Measurements from ENCODE around the gene THOC2. TPM values are rescaled to one million over a fixed set of nuclear protein-coding genes. Genes with fewer than 3 reads are reported as not detected.

THOC2 gene
- total RNA-seq, 4 donors from 2014 or later, result 18.2 to 51.6 (median 22.3) TPM

GRCh38 chrX:123696334-123696733, 36.5 kb downstream of the THOC2 start:
- Histone ChIP-seq H3K36me3 (no peaks in the 10 kb centered on the region), H3K27me3 (no peaks in the 10 kb centered on the region), H3K27ac (no peak overlapping the region), H3K4me3 (no peak overlapping the region), H3K4me1 (no peaks in the 10 kb centered on the region), H3K9me3 (no peaks in the 10 kb centered on the region)
- no peak for ATAC-seq
- in situ Hi-C loops (cut with MboI; ENCODE audit: low sequenced_read_pairs in 4 of 4) (loop anchor here in 1 of 4 donors (25.0 kb wide), 1 partner anchor 91 kb away; no protein-coding TSS in a partner anchor), intact Hi-C loops (cut with DNase I; ENCODE audit: low total_unique reads) (no loop called here)
- no peak for TF ChIP-seq POLR2A (IDR thresholded peaks at IDR 0.05)
- no peak for DNase-seq

- H3K9me3 ChIP-seq, result no peaks in the 10 kb centered on the region
- intact Hi-C loops (cut with DNase I; ENCODE audit: low total_unique reads) (no loop called here), in situ Hi-C loops (cut with MboI; ENCODE audit: low sequenced_read_pairs in 4 of 4) (loop anchor here in 1 of 4 donors (25.0 kb wide), 1 partner anchor 92 kb away; no protein-coding TSS in a partner anchor)
- no peaks in the 10 kb centered on the region for H3K4me1 ChIP-seq
- DNase-seq, result no peak
- no peaks in the 10 kb centered on the region for H3K36me3 ChIP-seq
- no peak for TF ChIP-seq POLR2A (IDR thresholded peaks at IDR 0.05)
- no peak for TF ChIP-seq CTCF (IDR thresholded peaks at IDR 0.05 in 4 of 5, conservative IDR thresholded peaks at IDR 0.05 in 1 of 5)
- no peak for ATAC-seq
- H3K27ac ChIP-seq, result no peak overlapping the region
- no peaks in the 10 kb centered on the region for H3K27me3 ChIP-seq
- no peak overlapping the region for H3K4me3 ChIP-seq
Observed at GRCh38 chrX:123695242-123695641, 37.6 kb downstream of the THOC2 start.

- in situ Hi-C loops (cut with MboI; ENCODE audit: low sequenced_read_pairs in 4 of 4), result loop anchor here in 1 of 4 donors (25.0 kb wide), 1 partner anchor 96 kb away; no protein-coding TSS in a partner anchor
- Histone ChIP-seq H3K27ac (no peak overlapping the region), H3K4me3 (no peak overlapping the region), H3K36me3 (no peaks in the 10 kb centered on the region), H3K27me3 (no peaks in the 10 kb centered on the region), H3K4me1 (no peaks in the 10 kb centered on the region), H3K9me3 (no peaks in the 10 kb centered on the region)
- intact Hi-C loops (cut with DNase I; ENCODE audit: low total_unique reads), result no loop called here
- no peak for ATAC-seq
- TF ChIP-seq POLR2A (IDR thresholded peaks at IDR 0.05) (no peak), CTCF (IDR thresholded peaks at IDR 0.05 in 4 of 5, conservative IDR thresholded peaks at IDR 0.05 in 1 of 5) (no peak)
- DNase-seq, result no peak
Observed at GRCh38 chrX:123691776-123692175, 41.1 kb downstream of the THOC2 start.

- H3K4me3 ChIP-seq, result no peak overlapping the region
- H3K36me3 ChIP-seq, result no peaks in the 10 kb centered on the region
- intact Hi-C loops (cut with DNase I; ENCODE audit: low total_unique reads) (no loop called here), in situ Hi-C loops (cut with MboI; ENCODE audit: low sequenced_read_pairs in 4 of 4) (loop anchor here in 1 of 4 donors (25.0 kb wide), 1 partner anchor 99 kb away; no protein-coding TSS in a partner anchor)
- no peak for DNase-seq
- no peaks in the 10 kb centered on the region for H3K9me3 ChIP-seq
- H3K27me3 ChIP-seq, result no peaks in the 10 kb centered on the region
- no peak for ATAC-seq
- TF ChIP-seq CTCF (IDR thresholded peaks at IDR 0.05 in 4 of 5, conservative IDR thresholded peaks at IDR 0.05 in 1 of 5), result no peak
- H3K27ac ChIP-seq, result no peak overlapping the region
- H3K4me1 ChIP-seq, result no peaks in the 10 kb centered on the region
Observed at GRCh38 chrX:123688524-123688923, 44.3 kb downstream of the THOC2 start.

- no peak overlapping the region for H3K4me3 ChIP-seq
- H3K27ac ChIP-seq, result no peak overlapping the region
- ATAC-seq (no peak), DNase-seq (no peak)
- in situ Hi-C loops (cut with MboI; ENCODE audit: low sequenced_read_pairs in 4 of 4), result loop anchor here in 1 of 4 donors (25.0 kb wide), 1 partner anchor 102 kb away; no protein-coding TSS in a partner anchor
- no peaks in the 10 kb centered on the region for H3K27me3 ChIP-seq
- intact Hi-C loops (cut with DNase I; ENCODE audit: low total_unique reads), result no loop called here
- H3K9me3 ChIP-seq, result no peaks in the 10 kb centered on the region
- TF ChIP-seq CTCF (IDR thresholded peaks at IDR 0.05 in 4 of 5, conservative IDR thresholded peaks at IDR 0.05 in 1 of 5) (no peak), POLR2A (IDR thresholded peaks at IDR 0.05) (no peak)
- H3K36me3 ChIP-seq, result no peaks in the 10 kb centered on the region
- no peaks in the 10 kb centered on the region for H3K4me1 ChIP-seq
Observed at GRCh38 chrX:123685232-123685631, 47.6 kb downstream of the THOC2 start.
